Stimulated activated CD4-positive, alpha-beta T cell treated with anti-CD3 and anti-CD28 coated beads, TNF-alpha, amount 100 ng/mL, for 48 hours (primary cell): Measurements from ENCODE around the gene TPSAB1.

ENCODE experiments used
- DNase-seq, 3 donors: peaks; one replicate each; pipeline ENCODE4 v3.0.0-alpha.2; 2020; ENCODE audit warnings: low read depth in 3 of 3

The TPSAB1 gene

DNA sequence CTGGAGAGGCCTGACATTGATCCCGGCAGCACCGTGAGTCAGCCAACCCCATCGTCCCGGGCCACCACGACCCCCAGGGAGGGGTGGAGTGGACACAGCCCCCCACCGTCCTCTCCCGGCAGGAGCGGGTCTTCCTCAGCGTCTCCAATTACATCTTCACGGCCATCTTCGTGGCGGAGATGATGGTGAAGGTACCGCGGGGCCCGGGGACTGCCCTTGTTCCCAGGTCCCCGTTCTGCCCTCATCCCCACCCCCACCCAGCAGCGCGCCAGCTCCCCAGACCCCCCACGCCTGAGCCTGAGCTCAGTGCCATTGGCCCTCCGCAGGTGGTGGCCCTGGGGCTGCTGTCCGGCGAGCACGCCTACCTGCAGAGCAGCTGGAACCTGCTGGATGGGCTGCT, 30.0 kb upstream of the TPSAB1 start:
- DNase-seq, result no peak

DNA sequence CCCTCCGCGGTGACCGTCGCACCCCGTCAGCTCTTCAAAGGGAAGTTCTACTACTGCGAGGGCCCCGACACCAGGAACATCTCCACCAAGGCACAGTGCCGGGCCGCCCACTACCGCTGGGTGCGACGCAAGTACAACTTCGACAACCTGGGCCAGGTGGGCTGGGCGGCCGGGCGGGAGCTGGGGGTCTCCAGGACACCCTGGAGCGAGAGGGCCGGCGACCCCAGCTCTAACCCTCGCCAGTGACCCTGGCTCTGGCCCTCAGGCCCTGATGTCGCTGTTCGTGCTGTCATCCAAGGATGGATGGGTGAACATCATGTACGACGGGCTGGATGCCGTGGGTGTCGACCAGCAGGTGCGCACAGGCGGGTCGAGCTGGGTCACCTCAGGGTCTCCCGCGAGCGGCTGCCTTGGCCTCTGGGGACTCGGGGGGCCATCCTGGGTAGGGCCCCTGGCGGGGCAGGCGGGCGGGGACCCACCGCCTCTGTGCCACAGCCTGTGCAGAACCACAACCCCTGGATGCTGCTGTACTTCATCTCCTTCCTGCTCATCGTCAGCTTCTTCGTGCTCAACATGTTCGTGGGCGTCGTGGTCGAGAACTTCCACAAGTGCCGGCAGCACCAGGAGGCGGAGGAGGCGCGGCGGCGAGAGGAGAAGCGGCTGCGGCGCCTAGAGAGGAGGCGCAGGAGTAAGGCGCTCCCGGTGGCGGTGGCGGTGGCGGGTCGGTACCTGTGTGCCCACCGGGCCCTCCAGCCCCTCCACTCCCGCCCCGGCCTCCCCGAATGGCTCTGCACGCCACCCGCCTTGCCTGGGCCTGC, 28.8 kb upstream of the TPSAB1 start:
- DNase-seq, result no peak

DNA sequence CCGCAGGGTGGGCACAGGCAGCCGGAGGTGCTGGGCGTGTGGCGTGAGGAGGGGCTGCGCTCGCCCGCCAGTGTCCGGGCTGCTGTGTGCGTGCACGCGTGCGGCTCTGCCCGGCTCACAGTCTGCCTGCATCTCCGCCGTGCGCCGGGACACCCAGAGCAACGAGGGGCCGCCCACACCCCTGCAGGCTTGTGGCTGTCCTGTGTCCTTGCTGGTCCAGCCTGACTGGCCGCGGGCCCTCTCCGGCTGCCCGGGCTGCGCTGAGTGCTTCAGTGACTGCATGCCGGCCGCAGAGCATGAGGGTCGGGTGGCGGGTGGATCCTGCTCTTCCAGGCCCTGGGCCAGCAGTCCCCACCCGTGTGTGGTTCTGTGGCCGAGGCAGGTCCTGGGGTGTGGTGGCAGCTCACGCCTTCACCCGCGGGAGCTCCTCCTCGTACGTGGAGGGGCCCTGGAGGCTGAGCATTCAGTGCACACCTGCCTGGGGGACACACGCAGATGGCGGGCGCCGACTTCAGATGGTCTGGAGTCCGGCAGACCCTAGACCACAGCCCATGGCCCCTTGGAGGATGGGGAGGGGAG, 27.8 kb upstream of the TPSAB1 start:
- DNase-seq, result no peak

DNA sequence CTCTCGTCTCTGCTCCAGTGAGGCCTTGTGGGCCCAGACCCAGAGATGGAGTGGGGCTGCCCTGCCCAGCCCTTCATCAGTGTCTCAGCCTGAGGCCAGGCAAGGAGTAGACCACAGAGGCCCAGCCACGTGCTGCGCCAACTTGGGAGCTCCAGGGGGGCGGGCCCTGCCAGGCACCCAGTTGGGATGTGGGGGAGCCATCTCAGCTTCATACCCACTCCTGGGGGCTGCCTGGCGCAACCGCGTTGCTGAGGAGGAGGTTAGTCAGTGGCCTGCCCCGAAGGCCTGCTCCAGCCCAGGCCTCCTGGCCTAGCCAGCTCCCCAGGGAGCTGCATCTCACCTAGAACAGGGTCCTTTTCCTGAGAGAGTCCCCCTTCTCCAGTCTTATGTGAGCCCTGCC, 27.3 kb upstream of the TPSAB1 start:
- no peak for DNase-seq

DNA sequence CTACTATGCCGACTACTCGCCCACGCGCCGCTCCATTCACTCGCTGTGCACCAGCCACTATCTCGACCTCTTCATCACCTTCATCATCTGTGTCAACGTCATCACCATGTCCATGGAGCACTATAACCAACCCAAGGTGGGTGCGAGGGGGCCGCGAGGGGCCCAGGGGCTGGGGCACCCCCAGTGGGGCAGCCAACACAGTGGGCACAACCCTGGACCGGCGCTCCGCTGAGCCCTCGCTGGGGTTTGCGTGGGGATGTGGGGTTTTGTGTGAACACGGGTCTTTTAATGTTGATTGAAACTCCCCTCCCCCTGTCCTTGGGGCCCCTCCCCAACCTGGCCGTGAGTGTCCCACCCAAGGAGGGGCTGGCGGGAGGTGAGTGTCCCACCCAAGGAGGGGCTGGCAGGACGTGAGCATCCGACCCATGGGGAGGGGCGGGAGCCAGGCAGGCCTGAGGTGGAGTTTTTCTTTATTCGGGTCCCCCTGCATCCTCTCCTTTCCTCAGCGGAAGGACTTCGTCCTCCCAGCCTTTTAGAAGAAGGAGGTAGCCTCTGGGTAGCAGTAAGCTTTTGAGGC, 26.6 kb upstream of the TPSAB1 start:
- no peak for DNase-seq

DNA sequence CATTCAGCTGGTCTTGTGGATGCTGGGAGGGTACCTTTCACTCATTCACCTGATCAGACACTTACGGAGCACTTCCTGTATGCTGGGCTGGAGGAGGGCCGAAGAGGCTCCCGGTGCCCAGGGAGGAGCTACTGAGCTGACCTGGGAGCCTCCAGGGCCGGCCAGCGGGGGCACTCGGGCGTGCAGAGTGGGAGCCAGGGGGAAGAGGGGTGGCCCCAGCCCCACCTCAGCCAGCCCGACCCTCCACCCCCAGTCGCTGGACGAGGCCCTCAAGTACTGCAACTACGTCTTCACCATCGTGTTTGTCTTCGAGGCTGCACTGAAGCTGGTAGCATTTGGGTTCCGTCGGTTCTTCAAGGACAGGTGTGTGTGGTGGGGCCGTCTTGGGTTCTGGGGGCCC, 25.8 kb upstream of the TPSAB1 start:
- no peak for DNase-seq

DNA sequence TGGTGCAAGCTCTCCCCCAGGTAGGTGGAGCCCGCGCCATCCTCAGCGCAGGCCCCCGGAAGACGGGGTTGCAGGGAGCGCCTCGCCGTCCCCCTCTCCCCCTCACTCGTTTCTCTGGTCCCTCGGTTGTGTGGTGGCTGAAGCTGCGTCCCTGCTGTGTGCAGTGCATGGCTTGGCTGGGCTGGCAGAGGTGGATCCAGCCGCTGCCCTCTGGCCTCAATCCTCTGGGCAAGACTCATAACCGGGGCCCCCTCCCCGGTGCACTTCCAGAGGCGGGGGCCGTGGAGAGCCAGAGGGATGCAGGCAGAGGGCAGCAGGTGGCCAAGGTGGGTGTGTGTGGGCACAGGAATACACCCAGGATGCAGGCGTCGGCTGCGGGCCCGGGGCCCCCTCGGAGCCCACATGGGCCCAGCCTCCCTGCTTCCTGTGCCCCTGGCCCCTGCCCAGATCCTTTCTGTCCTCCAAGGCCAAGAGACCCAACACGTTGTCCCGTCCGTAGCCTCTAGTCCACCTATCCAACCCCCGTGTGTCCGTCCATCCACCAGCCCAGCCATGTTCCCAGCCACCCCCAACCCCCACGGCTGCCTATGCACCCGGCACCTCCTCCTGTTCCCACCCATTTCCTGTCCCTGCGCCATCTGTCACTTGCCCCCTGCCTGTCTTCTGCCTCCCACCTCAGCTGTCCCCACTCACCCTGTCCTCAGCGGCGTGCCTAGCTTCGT, 24.8 kb upstream of the TPSAB1 start:
- no peak for DNase-seq

DNA sequence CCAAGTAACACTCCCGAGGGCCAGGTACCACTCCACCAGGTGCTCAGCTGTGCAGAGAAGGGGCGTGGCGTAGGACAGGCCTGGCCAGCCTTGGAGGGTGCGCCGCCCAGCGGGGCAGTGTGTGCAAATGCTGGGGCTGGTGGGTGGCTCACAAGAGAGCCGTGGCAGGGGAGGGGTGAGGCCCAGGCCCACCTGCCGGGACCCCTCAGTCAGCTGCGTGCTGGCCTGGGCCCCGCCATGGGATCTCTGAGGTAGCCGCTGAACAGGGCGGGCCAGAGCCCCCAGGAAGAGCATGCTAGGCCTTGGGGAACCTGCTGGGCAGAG, 24.2 kb upstream of the TPSAB1 start:
- DNase-seq, result no peak

DNA sequence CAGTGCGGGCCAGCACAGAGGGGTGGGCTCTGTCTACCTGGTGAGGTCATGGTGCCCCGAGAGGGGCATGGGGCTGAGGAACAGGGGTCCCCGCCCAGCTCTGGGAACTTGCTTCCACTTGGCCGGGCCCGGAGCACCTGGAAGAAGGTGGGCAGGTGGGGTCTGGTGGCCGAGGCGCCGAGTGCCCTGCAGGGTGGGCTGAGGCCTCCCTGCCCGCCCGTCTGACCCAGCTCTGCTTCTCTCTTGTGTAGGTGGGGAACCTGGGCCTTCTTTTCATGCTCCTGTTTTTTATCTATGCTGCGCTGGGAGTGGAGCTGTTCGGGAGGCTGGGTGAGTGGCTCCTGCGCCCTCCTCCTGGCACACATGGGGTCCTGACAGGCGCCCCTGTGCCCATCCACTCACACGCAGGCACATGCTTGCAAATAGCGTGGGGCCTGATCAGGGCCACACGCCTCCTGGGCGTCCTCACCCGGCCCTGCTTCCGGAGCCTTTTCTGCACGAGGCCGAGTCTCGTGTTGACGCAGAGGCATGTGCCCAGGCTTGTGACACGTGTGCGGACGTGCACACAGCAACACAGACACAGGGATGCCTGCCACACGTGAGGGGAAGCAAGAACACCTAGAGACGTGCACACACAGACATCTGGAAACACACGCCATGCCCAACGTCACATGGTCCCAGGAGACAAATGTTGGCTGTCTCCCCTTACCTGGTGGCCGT, 23.7 kb upstream of the TPSAB1 start:
- no peak for DNase-seq

DNA sequence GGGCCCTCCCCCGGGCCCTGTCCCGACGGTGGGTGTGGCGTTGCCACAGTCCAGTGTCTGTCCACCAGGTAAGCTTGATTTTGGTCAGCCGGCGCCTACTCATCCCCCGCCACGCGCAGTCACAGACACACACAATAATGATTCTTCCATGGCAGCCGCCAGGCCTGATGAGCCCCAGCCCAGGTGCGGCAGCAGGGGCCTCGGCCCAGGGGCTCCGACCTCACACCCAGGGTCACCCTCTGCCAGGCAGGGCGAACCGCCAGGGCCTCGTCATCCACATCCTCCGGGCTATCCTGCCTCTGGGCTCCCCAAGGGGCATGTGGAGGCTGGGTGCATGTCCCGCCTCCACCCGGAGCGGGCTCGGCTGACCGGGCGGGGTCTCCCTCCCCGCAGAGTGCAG, 23.0 kb upstream of the TPSAB1 start:
- DNase-seq, result no peak

DNA sequence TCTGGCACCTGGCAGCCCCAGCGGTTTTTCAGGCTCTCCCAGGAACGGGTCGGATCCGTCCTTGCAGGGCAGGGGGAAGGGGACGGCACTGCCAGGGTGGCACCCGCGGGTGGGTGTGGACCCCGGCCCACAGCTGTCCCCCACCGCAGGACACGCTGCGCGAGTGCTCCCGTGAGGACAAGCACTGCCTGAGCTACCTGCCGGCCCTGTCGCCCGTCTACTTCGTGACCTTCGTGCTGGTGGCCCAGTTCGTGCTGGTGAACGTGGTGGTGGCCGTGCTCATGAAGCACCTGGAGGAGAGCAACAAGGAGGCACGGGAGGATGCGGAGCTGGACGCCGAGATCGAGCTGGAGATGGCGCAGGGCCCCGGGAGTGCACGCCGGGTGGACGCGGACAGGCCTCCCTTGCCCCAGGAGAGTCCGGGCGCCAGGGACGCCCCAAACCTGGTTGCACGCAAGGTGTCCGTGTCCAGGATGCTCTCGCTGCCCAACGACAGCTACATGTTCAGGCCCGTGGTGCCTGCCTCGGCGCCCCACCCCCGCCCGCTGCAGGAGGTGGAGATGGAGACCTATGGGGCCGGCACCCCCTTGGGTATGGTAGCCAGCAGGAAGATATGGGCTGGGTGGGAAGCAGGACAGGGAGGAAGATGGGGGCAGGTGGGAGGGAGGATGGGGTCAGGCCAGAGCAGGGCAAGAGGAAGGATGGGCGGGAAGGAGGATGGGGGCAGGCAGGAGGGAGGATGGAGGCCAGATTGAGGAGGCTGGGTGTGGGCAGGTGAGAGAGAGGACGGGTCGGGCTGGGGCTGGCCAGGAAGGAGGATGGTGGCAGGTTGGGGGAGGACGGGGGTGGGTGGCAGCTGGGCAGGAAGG, 22.2 kb upstream of the TPSAB1 start:
- DNase-seq, result no peak

DNA sequence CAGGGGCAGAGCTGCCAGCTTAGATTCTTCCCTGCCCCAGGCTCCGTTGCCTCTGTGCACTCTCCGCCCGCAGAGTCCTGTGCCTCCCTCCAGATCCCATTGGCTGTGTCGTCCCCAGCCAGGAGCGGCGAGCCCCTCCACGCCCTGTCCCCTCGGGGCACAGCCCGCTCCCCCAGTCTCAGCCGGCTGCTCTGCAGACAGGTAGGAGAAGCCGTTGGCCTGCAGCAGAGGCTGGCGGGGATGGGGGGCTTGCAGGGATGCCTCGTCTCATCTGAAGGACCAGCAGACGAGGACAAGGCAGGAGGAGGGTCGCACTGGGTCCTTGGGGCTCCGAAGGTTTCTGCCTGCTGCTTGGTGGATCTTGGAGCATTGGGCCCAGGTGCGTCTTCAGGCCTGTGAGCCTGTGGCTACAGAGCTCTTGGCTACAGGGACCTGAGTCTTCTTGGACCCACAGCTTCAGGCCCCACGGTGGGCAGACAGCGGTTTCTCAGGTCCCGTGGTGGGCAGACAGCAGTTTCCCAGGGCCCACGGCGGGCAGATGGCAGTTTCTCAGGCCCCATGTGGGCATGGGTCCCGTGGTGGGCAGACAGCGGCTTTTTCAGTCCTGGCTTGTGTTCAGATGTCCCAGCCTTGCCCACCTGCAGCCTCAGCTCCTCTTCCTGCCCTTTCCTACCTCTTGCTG, 21.4 kb upstream of the TPSAB1 start:
- DNase-seq, result no peak

DNA sequence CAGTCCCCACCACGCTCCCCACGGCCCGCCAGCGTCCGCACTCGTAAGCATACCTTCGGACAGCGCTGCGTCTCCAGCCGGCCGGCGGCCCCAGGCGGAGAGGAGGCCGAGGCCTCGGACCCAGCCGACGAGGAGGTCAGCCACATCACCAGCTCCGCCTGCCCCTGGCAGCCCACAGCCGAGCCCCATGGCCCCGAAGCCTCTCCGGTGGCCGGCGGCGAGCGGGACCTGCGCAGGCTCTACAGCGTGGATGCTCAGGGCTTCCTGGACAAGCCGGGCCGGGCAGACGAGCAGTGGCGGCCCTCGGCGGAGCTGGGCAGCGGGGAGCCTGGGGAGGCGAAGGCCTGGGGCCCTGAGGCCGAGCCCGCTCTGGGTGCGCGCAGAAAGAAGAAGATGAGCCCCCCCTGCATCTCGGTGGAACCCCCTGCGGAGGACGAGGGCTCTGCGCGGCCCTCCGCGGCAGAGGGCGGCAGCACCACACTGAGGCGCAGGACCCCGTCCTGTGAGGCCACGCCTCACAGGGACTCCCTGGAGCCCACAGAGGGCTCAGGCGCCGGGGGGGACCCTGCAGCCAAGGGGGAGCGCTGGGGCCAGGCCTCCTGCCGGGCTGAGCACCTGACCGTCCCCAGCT, 20.3 kb upstream of the TPSAB1 start:
- no peak for DNase-seq

DNA sequence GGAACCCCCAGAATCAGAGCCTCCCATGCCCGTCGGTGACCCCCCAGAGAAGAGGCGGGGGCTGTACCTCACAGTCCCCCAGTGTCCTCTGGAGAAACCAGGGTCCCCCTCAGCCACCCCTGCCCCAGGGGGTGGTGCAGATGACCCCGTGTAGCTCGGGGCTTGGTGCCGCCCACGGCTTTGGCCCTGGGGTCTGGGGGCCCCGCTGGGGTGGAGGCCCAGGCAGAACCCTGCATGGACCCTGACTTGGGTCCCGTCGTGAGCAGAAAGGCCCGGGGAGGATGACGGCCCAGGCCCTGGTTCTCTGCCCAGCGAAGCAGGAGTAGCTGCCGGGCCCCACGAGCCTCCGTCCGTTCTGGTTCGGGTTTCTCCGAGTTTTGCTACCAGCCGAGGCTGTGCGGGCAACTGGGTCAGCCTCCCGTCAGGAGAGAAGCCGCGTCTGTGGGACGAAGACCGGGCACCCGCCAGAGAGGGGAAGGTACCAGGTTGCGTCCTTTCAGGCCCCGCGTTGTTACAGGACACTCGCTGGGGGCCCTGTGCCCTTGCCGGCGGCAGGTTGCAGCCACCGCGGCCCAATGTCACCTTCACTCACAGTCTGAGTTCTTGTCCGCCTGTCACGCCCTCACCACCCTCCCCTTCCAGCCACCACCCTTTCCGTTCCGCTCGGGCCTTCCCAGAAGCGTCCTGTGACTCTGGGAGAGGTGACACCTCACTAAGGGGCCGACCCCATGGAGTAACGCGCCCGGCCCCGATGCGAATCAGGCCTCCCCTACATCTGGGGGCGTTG, 19.5 kb upstream of the TPSAB1 start:
- no peak for DNase-seq

DNA sequence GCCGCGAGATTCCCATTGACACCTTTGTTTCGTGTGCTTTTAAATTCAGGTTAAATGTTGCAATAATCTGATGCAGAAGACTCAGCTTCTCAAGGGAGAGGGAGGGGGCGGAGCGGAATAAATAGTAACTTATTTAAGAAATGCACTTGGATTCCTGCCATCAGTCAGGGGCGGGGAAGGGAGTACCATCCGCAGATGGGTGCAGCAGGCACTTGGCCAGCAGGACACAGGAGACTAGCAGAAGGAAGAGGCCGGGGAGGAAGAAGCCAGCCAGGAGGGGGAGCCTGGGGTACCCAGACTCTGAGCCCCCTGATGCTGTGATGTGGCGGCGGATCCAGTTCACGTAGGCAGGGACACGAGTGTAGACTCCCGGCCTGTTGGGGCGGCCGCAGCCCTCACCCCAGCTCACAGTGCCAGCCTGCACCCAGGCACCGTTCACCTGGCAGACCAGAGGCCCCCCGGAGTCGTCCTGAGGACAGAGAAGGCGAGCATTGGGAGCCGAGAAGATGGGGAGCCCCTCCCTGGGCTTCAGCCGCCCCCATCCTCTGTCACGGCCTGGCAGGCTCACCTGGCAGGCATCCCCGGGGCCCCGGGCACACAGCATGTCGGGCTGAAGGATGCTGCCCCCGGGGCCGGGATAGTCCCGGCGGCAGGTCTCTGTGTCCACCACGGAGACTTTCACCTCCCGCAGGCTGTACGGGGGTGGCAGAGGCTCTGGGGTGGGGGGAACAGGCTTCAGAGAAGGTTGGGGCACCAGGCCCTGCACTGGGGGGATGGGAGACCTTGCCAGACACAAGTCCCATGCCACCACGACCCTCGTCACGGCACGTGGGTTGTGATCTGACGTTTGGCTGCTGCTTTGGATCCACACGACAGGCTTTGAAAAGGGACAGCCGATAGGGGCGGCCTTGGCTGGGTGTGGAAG, 18.6 kb upstream of the TPSAB1 start:
- DNase-seq, result no peak

DNA sequence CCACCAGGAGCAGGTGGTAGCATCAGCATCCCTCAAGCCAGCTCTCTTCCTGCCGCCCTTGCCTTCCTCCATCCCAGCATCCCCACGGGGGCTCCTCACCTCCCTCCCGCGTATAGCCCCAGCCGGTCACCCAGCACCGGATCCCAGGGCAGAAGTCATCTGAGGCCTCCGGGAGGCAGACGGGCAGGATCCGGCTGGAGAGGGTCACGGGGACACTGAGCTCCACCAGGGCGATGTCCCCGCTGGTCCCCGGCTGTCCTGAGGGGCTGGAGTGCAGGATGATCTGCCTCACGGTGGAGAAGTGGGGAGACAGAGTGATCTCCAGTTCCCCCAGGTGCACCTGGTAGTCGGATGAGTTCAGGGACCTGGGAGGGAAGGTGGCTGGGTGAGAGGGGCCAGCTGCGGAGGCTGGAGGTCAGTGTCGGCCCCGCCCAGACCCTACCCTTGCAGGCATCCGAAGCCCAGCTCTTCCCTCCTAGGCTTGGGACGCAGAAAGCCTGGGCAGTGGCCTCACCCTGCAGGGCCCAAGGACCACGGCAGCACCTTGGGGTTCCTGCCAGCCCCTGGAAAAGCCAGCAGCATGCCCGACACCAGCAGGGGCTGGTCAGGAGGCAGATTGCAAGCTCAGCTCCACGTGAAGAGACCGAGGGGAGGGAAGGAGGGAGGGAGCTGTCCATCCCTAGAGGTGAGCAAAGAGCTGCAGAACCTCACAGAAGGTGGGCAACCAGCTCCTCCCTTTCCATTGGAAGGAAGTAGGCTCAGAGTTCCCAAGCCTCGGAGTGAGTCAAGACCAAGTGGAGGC, 17.8 kb upstream of the TPSAB1 start:
- DNase-seq, result no peak
